IMR-90 (cell line): Measurements from ENCODE around the gene LDLRAD4.

Experiments used
- BHLHE40 ChIP-seq: fragments of 150-350 bp; IDR thresholded peaks from 2 replicates; pipeline ENCODE4 v1.6.1; 2016; ENCODE audit warnings: mild to moderate bottlenecking, low read depth, low read length
- TF ChIP-seq, protein P1 (sequence below): conservative IDR thresholded peaks from 2 replicates; pipeline ENCODE4 v1.5.1; 2012; ENCODE audit warnings: mild to moderate bottlenecking, low read depth, low read length, improper control_type of control experiment

GRCh38 chr18:13353084-13353823 lies 134.7 kb downstream of the LDLRAD4 start:
- TF ChIP-seq BHLHE40 = no peak
- TF ChIP-seq, protein P1, sequence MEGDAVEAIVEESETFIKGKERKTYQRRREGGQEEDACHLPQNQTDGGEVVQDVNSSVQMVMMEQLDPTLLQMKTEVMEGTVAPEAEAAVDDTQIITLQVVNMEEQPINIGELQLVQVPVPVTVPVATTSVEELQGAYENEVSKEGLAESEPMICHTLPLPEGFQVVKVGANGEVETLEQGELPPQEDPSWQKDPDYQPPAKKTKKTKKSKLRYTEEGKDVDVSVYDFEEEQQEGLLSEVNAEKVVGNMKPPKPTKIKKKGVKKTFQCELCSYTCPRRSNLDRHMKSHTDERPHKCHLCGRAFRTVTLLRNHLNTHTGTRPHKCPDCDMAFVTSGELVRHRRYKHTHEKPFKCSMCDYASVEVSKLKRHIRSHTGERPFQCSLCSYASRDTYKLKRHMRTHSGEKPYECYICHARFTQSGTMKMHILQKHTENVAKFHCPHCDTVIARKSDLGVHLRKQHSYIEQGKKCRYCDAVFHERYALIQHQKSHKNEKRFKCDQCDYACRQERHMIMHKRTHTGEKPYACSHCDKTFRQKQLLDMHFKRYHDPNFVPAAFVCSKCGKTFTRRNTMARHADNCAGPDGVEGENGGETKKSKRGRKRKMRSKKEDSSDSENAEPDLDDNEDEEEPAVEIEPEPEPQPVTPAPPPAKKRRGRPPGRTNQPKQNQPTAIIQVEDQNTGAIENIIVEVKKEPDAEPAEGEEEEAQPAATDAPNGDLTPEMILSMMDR = no peak
